Measurements from ENCODE around the gene SKOR2. TPM values are rescaled to one million over a fixed set of nuclear protein-coding genes. Genes with fewer than 3 reads are reported as not detected.

The SKOR2 gene
- total and polyA plus RNA-seq, 2 of the 4 experiments (the other 2 are of a cell fraction): not detected

DNA sequence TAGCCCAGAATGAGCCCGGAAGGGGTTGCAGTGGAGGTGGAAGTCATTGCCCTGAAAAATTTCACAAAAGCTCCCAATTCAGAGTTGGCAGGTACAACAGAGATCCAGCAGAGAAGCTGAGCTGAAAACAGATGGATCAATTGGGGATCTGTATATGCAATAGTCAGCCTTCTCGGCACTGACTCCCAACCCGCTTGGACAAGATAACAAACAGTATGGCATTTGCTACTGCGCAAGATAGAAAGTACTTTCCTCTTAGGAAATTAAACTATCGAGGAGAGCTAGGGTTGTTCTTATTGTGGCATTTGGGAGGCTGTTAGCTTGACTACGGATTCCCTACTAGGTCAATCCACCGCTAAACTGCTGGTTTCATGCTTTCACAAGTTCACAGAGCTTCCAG is 63.7 kb downstream of the SKOR2 start:
- H3K4me1 ChIP-seq (ENCODE audit: control insufficient read depth, insufficient read depth, low read length): no peaks in the 10 kb centered on the region
- no TSS peak for BruUV-seq (replicated peaks)
- H3K23ac ChIP-seq (ENCODE audit: low read depth, low read length): no peak overlapping the region
- peaks cover 2% of the 10 kb centered on the region; the same call in 1 of the 2 replicates for H3K27me3 ChIP-seq (ENCODE audit: control insufficient read depth, insufficient read depth, low read length)
- no peak overlapping the region for H3K4ac ChIP-seq (ENCODE audit: low read depth, low read length)
- no peak overlapping the region for H3K27ac ChIP-seq (ENCODE audit: insufficient read depth, low read length)
- no peaks in the 10 kb centered on the region for H3K9me1 ChIP-seq (ENCODE audit: insufficient read depth, low read length)
- H3K9ac ChIP-seq (ENCODE audit: low read depth, low read length): no peak overlapping the region
- H3K56ac ChIP-seq (ENCODE audit: extremely low read depth, insufficient read depth, low read length): no peak overlapping the region
- no peaks in the 10 kb centered on the region for H4K20me1 ChIP-seq (ENCODE audit: insufficient read depth, low read length)
- no peak overlapping the region for H2AK9ac ChIP-seq (replicated peaks; ENCODE audit: low read depth, low read length, poor library complexity)
- CTCF ChIA-PET: no interaction called here
- H3K9me3 ChIP-seq (ENCODE audit: control insufficient read depth, insufficient read depth, low read length): no peaks in the 10 kb centered on the region
- no peak for ATAC-seq (ENCODE audit: low read depth)
- in situ Hi-C loops (cut with MboI; ENCODE audit: low sequenced_read_pairs): no loop called here
- H2BK120ac ChIP-seq (ENCODE audit: low read depth, low read length): no peak overlapping the region
- intact Hi-C loops (cut with micrococcal nuclease): no loop called here
- no peak overlapping the region for H4K5ac ChIP-seq (ENCODE audit: low read depth, low read length)
- H3K79me1 ChIP-seq (ENCODE audit: low read depth in 1 of 2, low read length in 2 of 2): no peaks in the 10 kb centered on the region
- no peak overlapping the region for H3K4me2 ChIP-seq (ENCODE audit: low read depth, low read length)
- POLR2A ChIA-PET (ENCODE audit: unreplicated experiment): interaction anchor here (0.6 kb wide), 1 partner anchor 246 kb away, joined by 3 read pairs; no protein-coding TSS in a partner anchor
- no peak overlapping the region for H4K8ac ChIP-seq (ENCODE audit: low read depth in 2 of 2, low read length in 2 of 2)
- no peak overlapping the region for H2BK15ac ChIP-seq (ENCODE audit: low read depth, low read length)
- H2AK5ac ChIP-seq (ENCODE audit: low read depth, low read length): no peak overlapping the region
- no peak overlapping the region for H4K91ac ChIP-seq (ENCODE audit: insufficient read depth, low read depth, low read length)
- no peak overlapping the region for H3K4me3 ChIP-seq (ENCODE audit: insufficient read depth, low read depth, low read length)
- dilution Hi-C loops (cut with HindIII; ENCODE audit: low sequenced_read_pairs, unreplicated experiment): no loop called here
- no peak overlapping the region for H2AFZ ChIP-seq (replicated peaks; ENCODE audit: low read length, poor library complexity)
- no peak overlapping the region for H3K18ac ChIP-seq (ENCODE audit: low read depth, low read length)
- DNase-seq: no peak
- no peaks in the 10 kb centered on the region for H3K36me3 ChIP-seq (ENCODE audit: control insufficient read depth, insufficient read depth, low read length)
- no peak overlapping the region for H2BK20ac ChIP-seq (ENCODE audit: low read depth, low read length)
- no CpG with 5 or more reads among the region's 7 CpGs for WGBS, 2 experiments (ENCODE audit: extremely low coverage in 2 of 2, insufficient read length in 1 of 2)
- TF ChIP-seq MAFK (IDR thresholded peaks at IDR 0.05; ENCODE audit: low read depth, low read length) (no peak), MAZ (IDR thresholded peaks at IDR 0.05; ENCODE audit: borderline replicate concordance, low read depth, low read length) (no peak)
- no peak overlapping the region for H2BK5ac ChIP-seq (ENCODE audit: low read depth, low read length, poor library complexity, severe bottlenecking)
- H3K14ac ChIP-seq (replicated peaks; ENCODE audit: low read depth, low read length): no peak overlapping the region

All from IMR-90 (cell line).